HG03039 (cell line): Measurements from ENCODE around the gene PPARD.
"Not testable (repeated sequence)": the region's sequence is repeated elsewhere in the genome, so short reads cannot be mapped to it uniquely, and the experiment has no call there.

Experiments
- ATAC-seq: cut with Tn5 transposase; IDR thresholded peaks from one replicate; pipeline ENCODE4 v1.9.1; 2021; ENCODE audit warnings: mild to moderate bottlenecking, moderate library complexity; ENCODE audit not compliant: unreplicated experiment

Gene PPARD

GRCh38 chr6:35435074-35435837 is 92.9 kb downstream of the PPARD start:
- no peak for ATAC-seq

- no peak for ATAC-seq
Measured at GRCh38 chr6:35436071-35436857, 93.9 kb downstream of the PPARD start.

- ATAC-seq: not testable (repeated sequence)
Measured at GRCh38 chr6:35438378-35439065, 96.2 kb downstream of the PPARD start.

- ATAC-seq: no peak
Measured at GRCh38 chr6:35439308-35439707, 97.0 kb downstream of the PPARD start.

DNA sequence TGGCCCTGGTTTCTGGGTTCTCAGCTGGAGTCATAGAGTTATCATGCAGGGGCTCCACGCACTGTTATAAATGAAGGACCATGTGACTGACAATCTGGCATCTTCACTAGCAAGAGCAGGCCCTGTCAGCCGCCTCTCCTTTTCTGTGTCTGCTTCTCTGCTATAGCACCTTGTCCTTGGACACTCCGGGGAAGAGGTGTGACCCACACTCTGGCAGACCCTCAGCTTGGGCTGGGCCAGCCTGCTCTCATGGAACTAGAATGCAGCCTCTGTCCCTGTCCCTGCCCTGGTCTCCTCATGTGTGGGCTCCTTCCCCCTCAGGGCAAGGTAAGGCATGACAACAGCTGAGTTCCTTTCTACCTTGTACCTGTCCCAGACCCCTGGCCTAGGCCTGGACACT is 98.8 kb downstream of the PPARD start:
- ATAC-seq: no peak

DNA sequence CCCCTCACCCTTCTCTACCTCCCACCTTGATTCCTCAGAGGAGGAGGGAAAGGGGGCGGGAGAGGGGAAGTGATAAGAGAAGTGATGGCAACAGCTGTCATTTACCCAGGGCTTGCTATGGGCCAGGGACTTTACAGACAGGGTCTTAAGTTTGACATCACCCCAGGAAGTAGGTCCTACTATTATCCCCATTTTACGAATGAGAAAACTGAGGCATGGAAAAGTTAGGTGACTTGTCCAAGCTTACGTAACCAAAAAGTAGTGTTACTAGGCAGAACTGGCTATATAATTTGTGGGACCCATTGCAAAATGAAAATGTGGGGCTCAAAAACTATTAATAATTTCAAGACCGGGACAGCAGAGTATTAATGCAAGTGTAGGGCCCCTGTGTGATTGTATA is 99.3 kb downstream of the PPARD start:
- ATAC-seq: no peak

- no peak for ATAC-seq
Measured at GRCh38 chr6:35442693-35443092, 100.3 kb downstream of the PPARD start.

DNA sequence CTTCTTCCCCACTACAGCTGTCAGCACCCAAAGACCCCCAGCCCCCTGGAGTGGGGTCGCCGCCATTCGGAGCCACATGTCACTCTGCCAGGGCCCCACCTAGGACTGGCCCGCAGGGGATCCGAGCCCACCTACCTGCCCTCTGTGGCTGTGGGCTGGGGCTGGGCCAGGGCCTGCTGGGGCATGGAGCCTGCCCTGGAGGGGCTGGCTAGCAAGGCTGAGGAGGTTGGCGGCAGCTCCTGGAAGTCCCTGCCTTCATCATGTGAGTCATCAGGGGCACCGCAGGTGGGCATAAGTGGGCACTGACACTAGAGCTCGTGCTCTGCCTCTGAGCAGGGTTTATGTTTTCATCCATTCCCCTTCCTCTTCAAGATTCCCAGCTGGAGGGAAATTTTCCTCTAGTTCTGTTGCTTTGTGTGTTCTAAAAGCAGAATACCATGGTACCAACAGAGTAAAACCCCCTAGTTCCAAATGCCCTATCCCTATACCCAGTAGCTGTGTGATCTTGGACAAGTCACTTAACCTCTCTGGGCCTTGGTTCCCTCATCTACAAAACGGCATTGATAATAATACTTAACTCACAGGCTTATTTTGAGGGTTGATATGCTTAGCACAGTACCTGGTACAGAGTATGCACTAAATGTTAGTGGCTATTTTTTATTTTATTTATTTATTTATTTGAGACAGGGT is 101.1 kb downstream of the PPARD start:
- no peak for ATAC-seq

GRCh38 chr6:35445691-35446090 is 103.3 kb downstream of the PPARD start:
- no peak for ATAC-seq

DNA sequence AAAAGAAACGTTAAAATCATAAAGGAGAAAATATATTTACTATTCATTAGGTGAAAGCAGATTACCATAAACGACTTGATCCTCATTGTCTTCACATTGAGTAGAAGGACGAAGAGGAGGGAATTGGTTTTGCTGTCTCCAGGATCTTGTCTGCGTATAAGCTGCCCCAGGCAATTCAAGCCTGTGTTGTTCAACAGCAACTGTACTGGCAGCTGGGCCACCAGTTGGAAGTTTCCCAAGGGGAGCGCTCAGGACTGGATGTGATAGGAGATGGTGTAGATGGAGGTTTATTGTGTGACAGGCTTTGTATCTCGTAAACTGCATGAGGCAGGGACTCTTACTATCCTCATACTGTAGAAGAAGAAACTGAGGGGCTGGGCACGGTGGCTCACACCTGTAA is 105.8 kb downstream of the PPARD start:
- no peak for ATAC-seq

DNA sequence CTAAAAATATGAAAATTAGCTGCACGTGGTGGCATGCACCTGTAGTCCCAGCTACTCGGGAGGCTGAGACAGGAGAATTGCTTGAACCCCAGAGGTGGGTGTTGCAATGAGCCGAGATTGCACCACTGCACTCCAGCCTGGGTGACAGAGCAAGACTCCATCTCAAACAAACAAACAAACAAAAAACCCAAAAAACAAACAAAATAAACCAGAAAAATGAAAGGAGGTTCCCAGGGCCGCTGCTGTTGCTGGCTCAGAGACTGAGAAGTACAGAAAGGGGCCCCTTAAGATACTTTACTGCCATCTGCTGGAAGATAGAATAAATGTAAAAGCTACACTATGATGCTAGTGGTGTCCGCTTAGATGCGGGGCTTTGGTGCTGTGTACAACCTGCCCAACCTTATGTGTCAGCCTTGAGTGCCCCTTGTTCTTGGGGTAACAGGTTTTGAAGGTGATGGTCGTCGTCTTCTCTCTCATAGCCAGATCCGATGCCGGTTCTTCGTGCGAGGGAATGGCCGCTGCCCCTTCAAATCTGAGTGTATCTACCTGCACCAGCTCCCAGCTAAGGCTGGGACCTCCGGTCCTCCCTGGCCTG is 107.0 kb downstream of the PPARD start:
- ATAC-seq: no peak

- no peak for ATAC-seq
Measured at GRCh38 chr6:35451354-35452182, 109.2 kb downstream of the PPARD start.

DNA sequence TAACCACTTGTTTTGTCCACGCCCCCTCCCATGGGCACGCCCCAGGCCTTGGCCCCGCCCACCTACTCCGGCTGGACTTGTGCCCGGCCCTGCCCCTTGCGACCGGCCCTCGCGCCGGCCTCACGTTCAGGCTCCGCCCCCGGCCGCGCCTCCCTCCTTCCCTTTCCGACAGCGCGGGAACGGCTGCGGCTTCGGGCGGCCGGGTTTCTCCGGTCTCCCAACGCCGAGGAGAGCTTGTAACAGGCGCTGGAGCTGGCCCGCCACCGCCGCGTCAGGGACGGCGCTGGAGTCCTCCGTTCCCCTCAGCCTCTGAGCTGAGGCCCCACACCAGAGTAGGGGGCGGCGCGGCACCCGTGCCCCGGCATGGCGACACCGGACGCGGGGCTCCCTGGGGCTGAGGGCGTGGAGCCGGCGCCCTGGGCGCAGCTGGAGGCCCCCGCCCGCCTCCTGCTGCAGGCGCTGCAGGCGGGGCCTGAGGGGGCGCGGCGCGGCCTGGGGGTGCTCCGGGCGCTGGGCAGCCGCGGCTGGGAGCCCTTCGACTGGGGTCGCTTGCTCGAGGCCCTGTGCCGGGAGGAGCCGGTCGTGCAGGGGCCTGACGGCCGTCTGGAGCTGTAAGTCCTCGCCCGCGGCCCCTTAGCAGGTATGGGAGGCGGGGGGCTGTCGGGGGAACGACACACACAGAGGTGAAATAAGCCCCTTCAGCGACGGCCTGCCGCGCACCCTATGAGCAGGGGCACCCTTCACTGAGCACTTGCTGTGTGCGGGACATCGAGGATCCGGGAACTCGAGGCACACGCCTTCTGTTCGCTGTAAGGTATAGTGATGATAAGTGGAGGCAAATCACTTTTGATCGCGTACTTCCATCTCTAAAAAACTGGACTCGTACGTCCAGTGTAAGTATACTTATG is 110.1 kb downstream of the PPARD start, which contains the start of gene FANCE:
FANCE (plus strand) TSS at position 156 of the 908 bp plus-strand sequence; CDS start at position 364, 208 bp downstream.
- ATAC-seq: peak; percentile 88

- no peak for ATAC-seq
Measured at GRCh38 chr6:35453236-35453635, 110.9 kb downstream of the PPARD start.

DNA sequence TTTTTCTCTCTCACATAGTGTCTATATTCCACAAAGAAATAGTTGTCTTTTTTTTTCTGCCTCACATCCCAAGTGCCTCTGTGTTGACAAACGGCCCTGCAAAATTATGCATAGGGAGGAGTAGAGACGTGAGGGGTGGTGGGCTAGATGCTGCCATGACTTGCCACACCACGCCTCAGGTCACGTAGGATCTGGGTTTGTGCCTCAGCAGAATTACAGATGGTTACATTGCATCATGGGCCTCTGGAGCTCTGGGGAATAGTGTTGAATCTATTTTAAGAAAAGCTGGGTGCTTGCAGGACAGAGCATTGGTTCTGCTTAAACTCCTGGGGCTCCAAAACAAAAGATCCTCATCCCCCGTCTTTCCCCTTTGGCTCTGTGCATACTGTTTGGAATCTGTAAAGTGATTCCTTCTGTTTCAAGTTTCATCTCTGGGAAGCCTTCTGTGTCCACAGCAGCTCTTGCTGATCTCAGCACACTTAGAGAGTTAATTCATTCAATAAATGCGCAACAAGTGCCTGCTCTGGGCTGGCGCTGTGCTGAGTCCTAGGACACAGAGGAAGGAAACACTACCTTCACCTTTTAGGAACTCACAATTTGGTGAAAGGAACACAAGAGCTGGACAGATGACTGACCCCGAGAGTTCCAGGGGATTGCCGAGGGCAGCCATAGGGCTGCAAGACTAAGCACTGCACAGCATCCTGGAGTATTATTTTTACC is 112.2 kb downstream of the PPARD start:
- ATAC-seq: no peak

DNA sequence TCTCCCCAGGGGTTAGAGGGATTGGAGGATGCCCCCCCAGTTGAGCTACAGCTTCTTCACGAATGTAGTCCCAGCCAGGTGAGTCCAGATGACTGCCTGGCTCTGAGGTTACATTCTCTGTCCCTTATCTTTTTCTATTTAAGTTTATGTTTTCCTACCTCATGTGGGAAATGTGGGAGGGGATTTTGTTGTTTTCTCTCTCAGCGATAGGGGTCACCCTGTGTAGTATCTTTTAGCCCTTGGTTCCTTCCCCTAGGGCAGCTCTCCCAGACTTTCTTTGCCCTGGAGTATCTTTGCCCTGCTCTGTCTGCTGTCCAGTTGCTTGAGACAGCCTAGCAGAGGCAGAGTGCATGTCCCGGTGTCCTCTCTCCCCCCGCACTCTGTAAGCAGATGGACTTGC is 115.5 kb downstream of the PPARD start:
- ATAC-seq: no peak

GRCh38 chr6:35461270-35461669 is 118.9 kb downstream of the PPARD start:
- ATAC-seq: no peak

GRCh38 chr6:35463292-35463691 is 120.9 kb downstream of the PPARD start:
- no peak for ATAC-seq
